Measurements from ENCODE around the gene NUMB. TPM values are rescaled to one million over a fixed set of nuclear protein-coding genes. Genes with fewer than 3 reads are reported as not detected.

The NUMB gene
- total RNA-seq, 1 donor from 2014 or later = 218 TPM

- Mint-ChIP-seq H3K4me1 (ENCODE audit: unreplicated experiment) (peaks cover 2% of the 10 kb centered on the region), H3K27ac (ENCODE audit: unreplicated experiment) (no peak overlapping the region)
- no peak for DNase-seq (ENCODE audit: low spot score)
Observed at GRCh38 chr14:73289729-73290128, 168.6 kb downstream of the NUMB start.

GRCh38 chr14:73289308-73289707, 169.0 kb downstream of the NUMB start:
- no peak for TF ChIP-seq CTCF (IDR thresholded peaks at IDR 0.05; ENCODE audit: unreplicated experiment)

More at GRCh38 chr14:73289729-73290128, 168.6 kb downstream of the NUMB start:
- Mint-ChIP-seq H3K27me3 (ENCODE audit: unreplicated experiment) (peaks cover 7% of the 10 kb centered on the region), H3K36me3 (ENCODE audit: low read depth, unreplicated experiment) (peaks cover 34% of the 10 kb centered on the region), H3K9me3 (ENCODE audit: unreplicated experiment) (no peaks in the 10 kb centered on the region), H3K4me3 (ENCODE audit: unreplicated experiment) (no peak overlapping the region)
- TF ChIP-seq CTCF (IDR thresholded peaks at IDR 0.05; ENCODE audit: unreplicated experiment) = no peak

GRCh38 chr14:73287071-73287470, 171.3 kb downstream of the NUMB start:
- H3K9me3 Mint-ChIP-seq (ENCODE audit: unreplicated experiment) = no peaks in the 10 kb centered on the region
- no peak for TF ChIP-seq CTCF (IDR thresholded peaks at IDR 0.05; ENCODE audit: unreplicated experiment)
- H3K27ac Mint-ChIP-seq (ENCODE audit: unreplicated experiment) = no peak overlapping the region
- H3K27me3 Mint-ChIP-seq (ENCODE audit: unreplicated experiment) = peaks cover 2% of the 10 kb centered on the region
- peaks cover 2% of the 10 kb centered on the region for H3K4me1 Mint-ChIP-seq (ENCODE audit: unreplicated experiment)
- H3K4me3 Mint-ChIP-seq (ENCODE audit: unreplicated experiment) = peak overlapping the region; percentile 57
- no peak for DNase-seq (ENCODE audit: low spot score)
- peaks cover 39% of the 10 kb centered on the region for H3K36me3 Mint-ChIP-seq (ENCODE audit: low read depth, unreplicated experiment)

More at GRCh38 chr14:73289308-73289707, 169.0 kb downstream of the NUMB start:
- Mint-ChIP-seq H3K4me3 (ENCODE audit: unreplicated experiment) (no peak overlapping the region), H3K36me3 (ENCODE audit: low read depth, unreplicated experiment) (peaks cover 38% of the 10 kb centered on the region), H3K9me3 (ENCODE audit: unreplicated experiment) (no peaks in the 10 kb centered on the region), H3K4me1 (ENCODE audit: unreplicated experiment) (peaks cover 2% of the 10 kb centered on the region), H3K27ac (ENCODE audit: unreplicated experiment) (no peak overlapping the region), H3K27me3 (ENCODE audit: unreplicated experiment) (peaks cover 5% of the 10 kb centered on the region)
- no peak for DNase-seq (ENCODE audit: low spot score)

- peaks cover 2% of the 10 kb centered on the region for H3K4me1 Mint-ChIP-seq (ENCODE audit: unreplicated experiment)
- no peak for TF ChIP-seq CTCF (IDR thresholded peaks at IDR 0.05; ENCODE audit: unreplicated experiment)
- no peak for DNase-seq (ENCODE audit: low spot score)
- H3K27me3 Mint-ChIP-seq (ENCODE audit: unreplicated experiment) = peaks cover 3% of the 10 kb centered on the region
- H3K9me3 Mint-ChIP-seq (ENCODE audit: unreplicated experiment) = no peaks in the 10 kb centered on the region
- no peak overlapping the region for H3K4me3 Mint-ChIP-seq (ENCODE audit: unreplicated experiment)
- H3K36me3 Mint-ChIP-seq (ENCODE audit: low read depth, unreplicated experiment) = peaks cover 42% of the 10 kb centered on the region
- no peak overlapping the region for H3K27ac Mint-ChIP-seq (ENCODE audit: unreplicated experiment)
Observed at GRCh38 chr14:73286598-73286997, 171.7 kb downstream of the NUMB start.

GRCh38 chr14:73285979-73286378, 172.4 kb downstream of the NUMB start:
- Mint-ChIP-seq H3K9me3 (ENCODE audit: unreplicated experiment) (no peaks in the 10 kb centered on the region), H3K27me3 (ENCODE audit: unreplicated experiment) (peaks cover 4% of the 10 kb centered on the region), H3K4me3 (ENCODE audit: unreplicated experiment) (no peak overlapping the region), H3K27ac (ENCODE audit: unreplicated experiment) (no peak overlapping the region), H3K4me1 (ENCODE audit: unreplicated experiment) (peaks cover 2% of the 10 kb centered on the region), H3K36me3 (ENCODE audit: low read depth, unreplicated experiment) (peaks cover 46% of the 10 kb centered on the region)
- DNase-seq (ENCODE audit: low spot score) = no peak
- no peak for TF ChIP-seq CTCF (IDR thresholded peaks at IDR 0.05; ENCODE audit: unreplicated experiment)

Data from endothelial cell (in vitro differentiated cells).